Muscle layer of duodenum (tissue), 2 donors: Measurements from ENCODE around the gene LDB3.

Experiments used
- H3K27ac ChIP-seq: one replicate; pipeline ENCODE4 v1.7.0; 2013; ENCODE audit warnings: mild to moderate bottlenecking, low read length
- H3K27me3 ChIP-seq: one replicate; pipeline ENCODE4 v1.7.0; 2013; ENCODE audit warnings: low read depth, mild to moderate bottlenecking, control low read depth, low read length
- H3K36me3 ChIP-seq, 2 donors: one replicate each; pipeline ENCODE4 v1.7.0; 2013; ENCODE audit warnings: low read length in 2 of 2, control low read depth in 1 of 2, mild to moderate bottlenecking in 1 of 2; ENCODE audit not compliant: insufficient read depth in 2 of 2, control insufficient read depth in 1 of 2
- H3K4me1 ChIP-seq, 2 donors: one replicate each; pipeline ENCODE4 v1.7.0; 2013; ENCODE audit warnings: low read length in 2 of 2, mild to moderate bottlenecking in 2 of 2, control low read depth in 1 of 2, moderate library complexity in 1 of 2; ENCODE audit not compliant: insufficient read depth in 2 of 2, control insufficient read depth in 1 of 2
- H3K4me3 ChIP-seq, 2 donors: one replicate each; pipeline ENCODE4 v1.7.0; 2013; ENCODE audit warnings: low read length in 2 of 2, low read depth in 1 of 2, mild to moderate bottlenecking in 1 of 2
- H3K9me3 ChIP-seq, 2 donors: one replicate each; pipeline ENCODE4 v1.7.0; 2013; ENCODE audit warnings: low read length in 2 of 2, control low read depth in 1 of 2, mild to moderate bottlenecking in 1 of 2; ENCODE audit not compliant: control insufficient read depth in 1 of 2
- donor health status: healthy.

LDB3 gene

DNA sequence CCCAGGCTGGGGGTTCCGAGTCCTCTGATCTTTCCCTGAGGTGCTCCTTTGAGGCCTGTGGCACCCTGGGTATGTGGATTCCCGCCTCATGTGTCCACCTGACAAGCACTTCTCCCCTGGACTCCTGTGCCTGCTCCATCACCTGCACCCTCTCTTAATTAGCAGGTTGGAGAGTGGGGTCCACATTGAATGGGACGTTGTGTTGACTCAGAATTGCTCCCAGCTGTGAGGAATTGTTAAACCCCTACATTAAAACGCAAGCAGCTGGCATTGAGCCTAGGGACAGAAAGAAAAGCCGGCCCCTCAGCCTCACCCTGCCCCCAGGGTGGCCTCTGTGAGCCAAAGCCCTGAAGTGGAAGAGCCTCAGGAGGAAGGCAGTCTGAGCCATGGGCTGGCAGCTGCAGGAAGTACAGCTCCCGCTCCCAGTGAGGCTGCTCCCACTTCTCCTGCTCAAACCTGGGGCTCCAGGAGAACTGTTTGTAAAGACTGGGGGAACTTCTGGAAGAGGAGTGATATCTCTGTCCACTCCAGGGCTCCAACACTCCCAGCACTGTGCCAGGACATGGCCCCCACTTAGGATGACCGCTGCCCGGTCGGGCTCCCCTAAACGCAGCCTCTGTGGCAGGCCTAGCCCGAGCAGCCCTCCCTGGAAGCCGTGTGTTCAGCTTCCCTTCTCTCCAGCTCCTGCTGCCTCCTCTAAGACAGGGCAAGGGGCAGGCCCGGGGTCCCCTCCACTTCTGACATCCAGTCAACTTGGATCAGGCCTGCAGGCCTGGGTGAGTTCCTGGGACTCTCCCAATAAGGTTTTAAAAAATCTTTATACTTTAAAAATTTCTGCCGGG is 15.7 kb upstream of the LDB3 start:
- Histone ChIP-seq H3K4me1 (peaks cover 5 to 14% of the 10 kb centered on the region in 2 donors), H3K9me3 (no peaks in the 10 kb centered on the region), H3K27ac (no peak overlapping the region)

DNA sequence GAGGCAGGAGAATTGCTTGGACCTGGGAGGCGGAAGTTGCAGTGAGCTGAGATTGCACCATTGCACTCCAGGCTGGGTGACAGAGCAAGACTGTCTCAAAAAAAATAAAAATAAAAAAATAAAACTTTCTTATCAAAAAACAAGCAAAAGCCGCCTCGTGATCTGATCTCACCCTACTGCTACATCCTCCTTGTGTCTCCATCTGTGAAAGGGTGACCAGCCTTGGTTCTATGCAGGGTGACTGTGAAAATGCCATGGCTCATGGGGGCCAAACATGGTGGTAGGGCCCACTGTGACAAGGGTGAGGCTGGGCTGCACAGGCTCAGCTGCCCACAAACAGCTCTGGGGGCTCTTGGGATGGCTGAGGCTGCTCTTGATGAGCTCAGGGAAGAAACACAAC is 14.9 kb upstream of the LDB3 start:
- Histone ChIP-seq H3K4me3 (no peak overlapping the region), H3K27me3 (no peaks in the 10 kb centered on the region), H3K27ac (no peak overlapping the region), H3K9me3 (no peaks in the 10 kb centered on the region), H3K4me1 (peaks cover 5 to 14% of the 10 kb centered on the region in 2 donors), H3K36me3 (no peaks in the 10 kb centered on the region)

More for the DNA sequence above, 15.7 kb upstream of the LDB3 start:
- Histone ChIP-seq H3K27me3 (no peaks in the 10 kb centered on the region), H3K36me3 (no peaks in the 10 kb centered on the region), H3K4me3 (no peak overlapping the region)

DNA sequence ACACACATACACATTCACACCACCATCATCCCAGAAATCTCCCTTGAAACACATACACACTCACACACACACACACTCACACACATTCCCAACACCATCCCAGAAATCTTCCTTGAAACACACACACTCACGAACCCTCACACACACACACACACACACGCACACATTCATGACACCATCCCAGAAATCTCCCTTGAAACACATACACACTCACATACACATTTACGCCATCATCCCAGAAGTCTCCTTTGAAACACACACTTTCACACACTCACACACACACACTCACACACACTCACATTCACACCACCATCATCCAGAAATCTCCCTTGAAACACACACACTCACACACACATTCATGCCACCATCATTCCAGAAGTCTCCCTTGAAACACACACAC is 14.3 kb upstream of the LDB3 start:
- Histone ChIP-seq H3K4me1 (peaks cover 2 to 8% of the 10 kb centered on the region in 2 donors), H3K27ac (no peak overlapping the region), H3K9me3 (no peaks in the 10 kb centered on the region), H3K36me3 (no peaks in the 10 kb centered on the region), H3K27me3 (no peaks in the 10 kb centered on the region), H3K4me3 (no peak overlapping the region)

DNA sequence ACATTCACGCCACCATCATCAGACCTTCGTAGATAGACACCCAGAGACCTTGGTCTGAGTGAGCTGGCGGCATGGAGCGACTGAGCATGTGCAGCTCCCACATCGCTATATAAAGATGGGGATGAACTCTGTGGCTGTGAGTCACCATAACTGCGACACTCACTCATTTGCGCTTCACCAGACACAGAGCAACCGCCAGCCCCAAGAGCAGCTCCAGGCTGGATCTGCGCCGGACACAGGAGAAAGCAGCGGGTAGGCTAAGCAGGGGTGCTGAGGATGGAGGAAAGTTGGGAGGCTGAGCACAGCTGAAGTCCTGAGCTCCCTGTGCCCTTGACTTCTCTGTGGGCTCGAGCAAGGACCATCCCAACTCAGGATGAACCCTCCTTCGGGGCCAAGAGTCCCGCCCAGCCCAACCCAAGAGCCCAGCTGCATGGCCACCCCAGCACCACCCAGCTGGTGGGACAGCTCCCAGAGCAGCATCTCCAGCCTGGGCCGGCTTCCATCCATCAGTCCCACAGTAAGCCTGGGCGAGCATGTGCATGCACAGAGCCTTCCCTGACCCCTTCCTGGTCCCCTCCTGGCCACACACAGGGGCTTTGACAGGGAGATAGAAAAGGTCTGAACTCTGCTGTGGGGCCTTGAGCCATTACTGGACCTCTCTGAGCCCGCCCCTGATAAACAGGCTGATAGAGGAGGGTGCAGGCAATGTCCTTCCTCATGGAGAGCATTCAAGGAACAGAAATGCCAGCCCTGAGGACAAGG is 13.7 kb upstream of the LDB3 start, which contains the start of gene OPN4:
Gene OPN4, plus strand, starts transcription at position 137 of the 762 bp plus-strand sequence. Its CDS starts 237 bp downstream, at position 374.
- Histone ChIP-seq H3K36me3 (no peaks in the 10 kb centered on the region), H3K4me1 (peaks cover 0 to 2% of the 10 kb centered on the region in 2 donors), H3K27ac (no peak within 1 kb of the TSS), H3K4me3 (no peak within 1 kb of the TSS), H3K9me3 (no peaks in the 10 kb centered on the region), H3K27me3 (no peaks in the 10 kb centered on the region)

DNA sequence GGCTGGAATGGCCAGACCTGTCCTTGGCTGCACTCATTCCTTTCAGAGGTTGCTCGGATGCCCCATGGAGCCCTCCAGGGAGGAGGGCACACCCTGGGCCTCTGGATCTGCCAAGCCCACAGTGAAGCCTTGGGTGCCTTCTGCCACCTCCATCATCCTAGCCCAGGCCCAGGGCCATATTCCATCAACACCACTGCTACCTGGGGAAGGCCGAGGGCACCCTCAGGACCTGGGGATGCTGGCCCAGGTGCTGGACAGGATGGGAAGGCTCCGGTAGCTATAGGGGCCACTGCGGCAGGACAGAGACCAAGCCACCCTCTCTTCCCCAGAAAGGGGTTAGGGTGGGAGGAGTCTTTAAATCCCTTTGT is 13.2 kb upstream of the LDB3 start:
- no peak overlapping the region for H3K27ac ChIP-seq
- no peak overlapping the region for H3K4me3 ChIP-seq
- H3K4me1 ChIP-seq = no peaks in the 10 kb centered on the region
- H3K36me3 ChIP-seq = no peaks in the 10 kb centered on the region
- no peaks in the 10 kb centered on the region for H3K9me3 ChIP-seq
- no peaks in the 10 kb centered on the region for H3K27me3 ChIP-seq

DNA sequence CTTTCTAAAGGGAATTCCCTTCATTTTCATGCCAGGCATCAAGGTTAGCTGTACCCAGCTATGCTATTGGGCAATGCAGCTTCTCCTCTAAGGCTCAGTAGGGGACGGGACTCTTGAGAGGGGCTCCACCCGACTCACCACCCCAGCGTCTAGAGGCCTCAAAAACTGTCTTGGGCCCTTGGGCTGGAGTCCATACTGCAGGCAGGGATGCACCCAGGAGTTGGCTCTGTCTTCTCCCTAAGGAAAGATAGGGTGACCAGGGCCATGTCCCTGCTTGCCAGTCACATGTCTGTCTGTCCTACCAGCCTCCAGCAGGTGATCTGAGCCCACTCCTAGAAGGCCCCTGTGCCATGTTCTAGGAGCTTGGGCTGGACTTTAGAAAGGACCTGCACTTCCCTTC is 12.7 kb upstream of the LDB3 start:
- no peaks in the 10 kb centered on the region for H3K27me3 ChIP-seq
- H3K27ac ChIP-seq = no peak overlapping the region
- H3K9me3 ChIP-seq = no peaks in the 10 kb centered on the region
- no peaks in the 10 kb centered on the region for H3K36me3 ChIP-seq
- H3K4me1 ChIP-seq = no peaks in the 10 kb centered on the region
- H3K4me3 ChIP-seq = no peak overlapping the region

DNA sequence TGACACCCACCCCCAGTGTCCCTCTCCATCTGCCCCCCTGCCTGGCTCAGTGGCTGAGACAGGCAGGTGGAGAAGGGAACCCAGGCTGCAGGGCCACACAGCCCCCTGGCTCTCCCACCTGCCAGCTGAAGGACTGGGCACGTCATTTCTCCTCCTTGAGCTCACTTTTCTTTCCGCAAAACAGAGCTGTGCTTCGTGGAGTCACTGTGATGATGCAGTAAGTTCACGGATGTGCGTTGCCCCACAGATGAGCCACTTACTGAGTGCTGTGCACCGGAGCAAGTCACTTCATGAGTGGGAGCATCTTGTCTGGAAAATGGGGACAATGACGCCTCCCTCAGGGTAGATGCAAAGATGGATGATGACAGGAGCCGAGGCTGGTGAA is 11.3 kb upstream of the LDB3 start:
- H3K27me3 ChIP-seq = no peaks in the 10 kb centered on the region
- H3K4me3 ChIP-seq = no peak overlapping the region
- H3K9me3 ChIP-seq = no peaks in the 10 kb centered on the region
- H3K36me3 ChIP-seq = no peaks in the 10 kb centered on the region
- H3K4me1 ChIP-seq = no peaks in the 10 kb centered on the region
- no peak overlapping the region for H3K27ac ChIP-seq

DNA sequence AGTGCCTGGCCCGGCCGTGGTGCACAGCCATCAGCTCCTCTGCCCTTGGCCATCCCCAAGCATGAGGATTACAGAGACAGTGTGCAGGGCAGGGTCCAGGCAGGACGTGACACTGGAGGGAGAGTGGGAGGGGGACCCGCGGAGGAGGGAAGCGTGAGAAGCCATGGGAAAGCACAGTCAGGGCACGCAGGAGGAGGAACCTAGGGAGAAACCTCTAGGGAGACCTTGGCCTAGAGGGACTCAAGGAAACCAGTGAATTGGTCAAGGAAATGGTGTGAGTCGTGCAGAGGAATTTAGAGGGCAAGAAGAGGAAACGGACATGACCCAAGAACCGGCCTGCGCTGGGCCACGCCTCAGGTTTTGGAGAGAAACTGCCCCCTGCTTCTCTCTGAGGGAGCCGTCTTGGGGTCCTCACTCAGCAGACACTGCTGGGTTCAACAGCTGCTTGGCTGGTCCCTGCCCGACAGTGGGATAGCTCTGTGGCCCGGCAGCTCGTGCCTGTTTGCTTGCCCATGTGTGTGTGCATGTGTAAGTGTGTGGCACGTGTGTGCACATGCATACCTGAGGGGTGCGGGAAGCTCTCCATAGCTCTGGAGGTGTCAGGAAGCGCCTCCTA is 10.8 kb upstream of the LDB3 start:
- no peaks in the 10 kb centered on the region for H3K4me1 ChIP-seq
- no peaks in the 10 kb centered on the region for H3K36me3 ChIP-seq
- H3K27ac ChIP-seq = no peak overlapping the region
- H3K4me3 ChIP-seq = no peak overlapping the region
- no peaks in the 10 kb centered on the region for H3K27me3 ChIP-seq
- H3K9me3 ChIP-seq = no peaks in the 10 kb centered on the region

DNA sequence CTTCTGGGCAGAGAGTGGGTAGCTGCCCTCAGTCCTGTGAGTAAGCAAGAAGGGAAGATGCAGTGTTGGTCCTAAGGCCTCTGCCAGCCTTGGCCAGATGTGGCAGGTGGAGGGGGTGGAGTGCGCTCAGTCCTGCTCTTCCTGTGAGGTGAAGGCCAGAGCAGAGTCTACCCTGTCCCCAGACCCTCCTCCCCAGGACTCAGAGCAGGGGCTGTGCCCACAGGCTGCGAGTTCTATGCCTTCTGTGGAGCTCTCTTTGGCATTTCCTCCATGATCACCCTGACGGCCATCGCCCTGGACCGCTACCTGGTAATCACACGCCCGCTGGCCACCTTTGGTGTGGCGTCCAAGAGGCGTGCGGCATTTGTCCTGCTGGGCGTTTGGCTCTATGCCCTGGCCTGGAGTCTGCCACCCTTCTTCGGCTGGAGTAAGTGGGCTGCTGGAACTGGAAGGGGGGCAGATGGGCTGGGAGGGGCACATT is 10.0 kb upstream of the LDB3 start:
- no peak overlapping the region for H3K4me3 ChIP-seq

DNA sequence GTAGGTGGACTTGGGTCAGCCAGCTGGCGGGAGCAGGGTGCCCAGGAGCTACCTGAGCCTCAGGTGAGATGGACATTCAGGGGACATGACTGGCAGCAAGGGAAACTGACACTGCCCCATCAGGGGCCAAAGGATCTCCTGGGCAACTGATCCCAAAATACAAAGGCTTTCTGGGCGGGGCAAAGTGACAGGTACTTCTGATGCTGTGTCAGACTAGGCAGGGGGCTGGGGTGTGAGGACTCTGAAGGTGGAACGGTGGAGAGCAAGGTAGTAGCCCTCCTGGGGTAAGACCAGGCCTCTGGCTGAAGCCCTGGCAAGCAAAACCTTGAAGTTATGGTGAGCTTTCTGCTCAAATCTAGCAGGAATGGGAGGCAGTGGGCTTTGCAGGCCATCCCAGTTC is 9.6 kb upstream of the LDB3 start:
- Histone ChIP-seq H3K27me3 (no peaks in the 10 kb centered on the region), H3K27ac (no peak overlapping the region), H3K4me1 (no peaks in the 10 kb centered on the region), H3K36me3 (no peaks in the 10 kb centered on the region), H3K4me3 (no peak overlapping the region), H3K9me3 (no peaks in the 10 kb centered on the region)

More for the DNA sequence above, 10.0 kb upstream of the LDB3 start:
- Histone ChIP-seq H3K9me3 (no peaks in the 10 kb centered on the region), H3K27me3 (no peaks in the 10 kb centered on the region), H3K36me3 (no peaks in the 10 kb centered on the region), H3K27ac (no peak overlapping the region), H3K4me1 (no peaks in the 10 kb centered on the region)

DNA sequence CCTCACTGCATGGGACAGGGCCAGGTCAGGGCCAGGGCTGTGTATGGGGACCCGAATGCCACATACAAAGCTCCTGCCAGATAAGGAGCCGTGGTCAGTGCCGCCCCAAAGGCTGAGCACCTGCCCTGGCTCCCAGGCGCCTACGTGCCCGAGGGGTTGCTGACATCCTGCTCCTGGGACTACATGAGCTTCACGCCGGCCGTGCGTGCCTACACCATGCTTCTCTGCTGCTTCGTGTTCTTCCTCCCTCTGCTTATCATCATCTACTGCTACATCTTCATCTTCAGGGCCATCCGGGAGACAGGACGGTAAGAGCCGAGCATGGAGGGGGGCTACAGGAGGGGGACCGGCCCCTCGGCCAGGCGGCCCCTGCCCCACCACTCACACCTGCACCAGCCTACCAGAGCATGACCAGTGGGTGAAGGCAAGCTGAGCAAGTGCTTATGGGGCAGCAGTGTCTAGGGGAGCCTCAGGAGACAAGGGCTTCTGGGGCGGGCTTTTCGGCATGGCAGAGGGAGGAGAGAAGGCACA is 9.1 kb upstream of the LDB3 start:
- no peaks in the 10 kb centered on the region for H3K9me3 ChIP-seq
- H3K4me1 ChIP-seq = peaks cover 0 to 2% of the 10 kb centered on the region in 2 donors
- no peak overlapping the region for H3K27ac ChIP-seq
- H3K27me3 ChIP-seq = no peaks in the 10 kb centered on the region
- no peaks in the 10 kb centered on the region for H3K36me3 ChIP-seq
- no peak overlapping the region for H3K4me3 ChIP-seq
